Measurements from ENCODE around the gene SLIT3.

DNA sequence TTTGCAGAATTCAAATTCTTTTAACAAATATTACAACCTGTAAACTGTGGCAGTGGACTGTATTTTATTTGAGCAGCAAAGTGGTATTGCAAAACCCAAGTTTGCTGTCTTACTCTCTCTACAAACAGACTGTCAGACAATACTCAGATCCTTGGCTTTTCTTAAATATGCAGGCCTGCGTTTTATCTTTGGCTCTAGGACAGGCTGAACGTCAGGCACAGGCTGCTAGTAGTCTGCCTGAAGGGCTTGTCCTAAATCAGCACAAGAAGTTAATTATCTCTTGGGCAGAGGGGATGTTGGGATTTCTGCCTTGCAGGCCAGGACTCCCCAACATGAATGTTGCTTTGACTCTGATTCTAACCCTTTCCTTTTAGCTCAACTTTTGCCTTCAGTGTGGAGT is 147.5 kb downstream of the SLIT3 start:
- no peak for TF ChIP-seq POLR2A (IDR thresholded peaks at IDR 0.05)
- no peak for TF ChIP-seq CTCF (IDR thresholded peaks at IDR 0.05)

Measured in stomach (tissue), 4 donors.